Neural progenitor cell (in vitro differentiated cells): ENCODE data around the gene NNMT. TPM values are rescaled to one million over a fixed set of nuclear protein-coding genes. Genes with fewer than 3 reads are reported as not detected.
A peak's percentile ranks its signal among the peaks of the same experiment; 100 is the strongest.

ENCODE experiments used
- DNase-seq: peaks from one replicate; pipeline ENCODE4 v3.0.0-alpha.2; 2016; ENCODE audit warnings: low spot score
- H2AFZ ChIP-seq: fragments of 200-600 bp; sonication (generic); replicated peaks from 2 replicates; pipeline ENCODE4 v1.6.1; 2016; ENCODE audit warnings: antibody characterized with exemption
- H3F3A ChIP-seq: fragments of 200-600 bp; sonication (generic); 2 replicates; pipeline ENCODE4 v1.6.1; 2016; ENCODE audit warnings: antibody characterized with exemption, low read depth
- H3K27ac ChIP-seq: fragments of 200-600 bp; sonication (generic); 2 replicates; pipeline ENCODE4 v1.5.1; 2016; ENCODE audit warnings: mild to moderate bottlenecking
- H3K27me3 ChIP-seq: fragments of 200-600 bp; sonication (generic); 2 replicates; pipeline ENCODE4 v1.6.1; 2016; ENCODE audit warnings: mild to moderate bottlenecking, moderate library complexity
- H3K36me3 ChIP-seq: fragments of 200-600 bp; sonication (generic); 2 replicates; pipeline ENCODE4 v1.5.1; 2016
- H3K4me1 ChIP-seq: fragments of 200-600 bp; sonication (generic); 2 replicates; pipeline ENCODE4 v1.6.1; 2016; ENCODE audit warnings: mixed run types
- H3K4me2 ChIP-seq: fragments of 200-600 bp; sonication (generic); 2 replicates; pipeline ENCODE4 v1.6.1; 2016
- H3K4me3 ChIP-seq: fragments of 200-600 bp; sonication (generic); 2 replicates; pipeline ENCODE4 v1.5.1; 2016
- H3K79me2 ChIP-seq: fragments of 200-600 bp; sonication (generic); 2 replicates; pipeline ENCODE4 v1.6.1; 2016; ENCODE audit warnings: low read depth
- H3K9ac ChIP-seq: fragments of 200-600 bp; sonication (generic); 2 replicates; pipeline ENCODE4 v1.6.1; 2016
- H3K9me3 ChIP-seq: fragments of 200-600 bp; sonication (generic); 2 replicates; pipeline ENCODE4 v1.5.1; 2016; ENCODE audit warnings: low read depth
- H4K20me1 ChIP-seq: fragments of 200-600 bp; sonication (generic); 2 replicates; pipeline ENCODE4 v1.6.1; 2016; ENCODE audit warnings: low read depth
- H3K27ac Mint-ChIP-seq: 3 replicates; pipeline ENCODE4 v1.8.0; 2021; ENCODE audit warnings: mixed read lengths
- H3K27me3 Mint-ChIP-seq: 2 replicates; pipeline ENCODE4 v1.8.0; 2022; ENCODE audit warnings: low read depth, mild to moderate bottlenecking, inconsistent platforms, moderate library complexity, mixed read lengths; ENCODE audit not compliant: insufficient read depth
- H3K36me3 Mint-ChIP-seq: 3 replicates; pipeline ENCODE4 v1.8.0; 2021; ENCODE audit warnings: mixed read lengths
- H3K4me1 Mint-ChIP-seq: 3 replicates; pipeline ENCODE4 v1.8.0; 2021; ENCODE audit warnings: mixed read lengths
- H3K4me3 Mint-ChIP-seq: 3 replicates; pipeline ENCODE4 v1.8.0; 2021; ENCODE audit warnings: mild to moderate bottlenecking, moderate library complexity, mixed read lengths
- H3K9me3 Mint-ChIP-seq: 3 replicates; pipeline ENCODE4 v1.8.0; 2020; ENCODE audit warnings: mixed read lengths
- CTCF ChIP-seq: fragments of 200-600 bp; sonication (generic); IDR thresholded peaks from 2 replicates; pipeline ENCODE4 v1.5.1; 2017; ENCODE audit warnings: antibody characterized with exemption, mild to moderate bottlenecking
- EZH2 ChIP-seq: fragments of 200-600 bp; sonication (generic); IDR thresholded peaks from 2 replicates; pipeline ENCODE4 v1.6.1; 2017; ENCODE audit warnings: antibody characterized with exemption, mild to moderate bottlenecking, moderate library complexity
- EZH2phosphoT487 ChIP-seq: fragments of 200-600 bp; sonication (generic); IDR thresholded peaks from 2 replicates; pipeline ENCODE4 v1.6.1; 2017; ENCODE audit warnings: antibody characterized with exemption
- total RNA-seq: library from RNA; depleted of rRNA; stranded (reverse); fragments of >200 nt; gene quantifications from 2 replicates; pipeline ENCODE4 v1.2.3, GENCODE V29; 2015; ENCODE audit warnings: low replicate concordance

NNMT gene
- total RNA-seq, 1 donor from 2014 or later = not detected

- no peak overlapping the region for H3K9ac ChIP-seq
- no peak overlapping the region for H3K27ac ChIP-seq
- H3K4me1 Mint-ChIP-seq = no peaks in the 10 kb centered on the region
- H2AFZ ChIP-seq = no peak overlapping the region
- peaks cover 2% of the 10 kb centered on the region for H3K27me3 Mint-ChIP-seq
- TF ChIP-seq EZH2phosphoT487 = no peak
- TF ChIP-seq EZH2 = no peak
- no peak for TF ChIP-seq CTCF
- H3K9me3 Mint-ChIP-seq = no peaks in the 10 kb centered on the region
- no peaks in the 10 kb centered on the region for H4K20me1 ChIP-seq
- no peak overlapping the region for H3K4me2 ChIP-seq
- no peak overlapping the region for H3K4me3 ChIP-seq
- H3K27me3 ChIP-seq = no peaks in the 10 kb centered on the region
- peaks cover 17% of the 10 kb centered on the region for H3F3A ChIP-seq
- H3K4me1 ChIP-seq = peaks cover 17% of the 10 kb centered on the region
- no peak overlapping the region for H3K4me3 Mint-ChIP-seq
- no peaks in the 10 kb centered on the region for H3K79me2 ChIP-seq
- no peaks in the 10 kb centered on the region for H3K9me3 ChIP-seq
- no peak for DNase-seq
- H3K36me3 Mint-ChIP-seq = no peaks in the 10 kb centered on the region
- no peaks in the 10 kb centered on the region for H3K36me3 ChIP-seq
- no peak overlapping the region for H3K27ac Mint-ChIP-seq
These were observed 21.0 kb downstream of the NNMT start for GRCh38 chr11:114316980-114317786.

- no peak overlapping the region for H3K4me3 ChIP-seq
- H3K27me3 ChIP-seq = no peaks in the 10 kb centered on the region
- no peak overlapping the region for H3K27ac ChIP-seq
- H3F3A ChIP-seq = peaks cover 17% of the 10 kb centered on the region
- H3K36me3 ChIP-seq = no peaks in the 10 kb centered on the region
- peak; percentile 82 for DNase-seq
- no peaks in the 10 kb centered on the region for H4K20me1 ChIP-seq
- TF ChIP-seq EZH2phosphoT487 (no peak), CTCF (peak; percentile 72)
- no peaks in the 10 kb centered on the region for H3K9me3 ChIP-seq
- H3K79me2 ChIP-seq = no peaks in the 10 kb centered on the region
- peak overlapping the region; percentile 47 for H3K4me2 ChIP-seq
- peaks cover 2% of the 10 kb centered on the region for H3K27me3 Mint-ChIP-seq
- no peaks in the 10 kb centered on the region for H3K36me3 Mint-ChIP-seq
- H3K27ac Mint-ChIP-seq = no peak overlapping the region
- no peak overlapping the region for H2AFZ ChIP-seq
- no peaks in the 10 kb centered on the region for H3K4me1 Mint-ChIP-seq
- H3K9ac ChIP-seq = no peak overlapping the region
- H3K4me1 ChIP-seq = peaks cover 17% of the 10 kb centered on the region
- H3K4me3 Mint-ChIP-seq = no peak overlapping the region
- no peaks in the 10 kb centered on the region for H3K9me3 Mint-ChIP-seq
These were observed 21.6 kb downstream of the NNMT start for GRCh38 chr11:114317787-114318137.

GRCh38 chr11:114318361-114318760, 22.2 kb downstream of the NNMT start:
- H3K9ac ChIP-seq = no peak overlapping the region
- H4K20me1 ChIP-seq = no peaks in the 10 kb centered on the region
- no peak for TF ChIP-seq CTCF
- no peak for TF ChIP-seq EZH2phosphoT487
- no peak for TF ChIP-seq EZH2
- H3K27ac ChIP-seq = no peak overlapping the region
- no peak overlapping the region for H3K27ac Mint-ChIP-seq
- peak; percentile 18 for DNase-seq
- peaks cover 17% of the 10 kb centered on the region for H3K4me1 ChIP-seq
- H3K36me3 Mint-ChIP-seq = no peaks in the 10 kb centered on the region
- no peaks in the 10 kb centered on the region for H3K79me2 ChIP-seq
- no peaks in the 10 kb centered on the region for H3K9me3 ChIP-seq
- H3K9me3 Mint-ChIP-seq = no peaks in the 10 kb centered on the region
- peak overlapping the region; percentile 47 for H3K4me2 ChIP-seq
- no peaks in the 10 kb centered on the region for H3K27me3 ChIP-seq
- no peak overlapping the region for H3K4me3 ChIP-seq
- H3F3A ChIP-seq = peaks cover 17% of the 10 kb centered on the region
- H3K27me3 Mint-ChIP-seq = peaks cover 2% of the 10 kb centered on the region
- H3K4me1 Mint-ChIP-seq = no peaks in the 10 kb centered on the region
- H2AFZ ChIP-seq = no peak overlapping the region
- H3K4me3 Mint-ChIP-seq = no peak overlapping the region
- no peaks in the 10 kb centered on the region for H3K36me3 ChIP-seq
